UCSD-AML1 (cell line): ENCODE data around the gene PKP2.

ENCODE experiments used
- DNase-seq: peaks from one replicate; lab custom pipeline; 2025; ENCODE audit not compliant: unreplicated experiment; lab: John Stamatoyannopoulos, UW

The PKP2 gene

GRCh38 chr12:32819424-32819823, 77.2 kb downstream of the PKP2 start:
- DNase-seq, result no peak

GRCh38 chr12:32811686-32812392, 84.7 kb downstream of the PKP2 start:
- no peak for DNase-seq

- no peak for DNase-seq
Observed at GRCh38 chr12:32809846-32810245, 86.7 kb downstream of the PKP2 start.

GRCh38 chr12:32809196-32809595, 87.4 kb downstream of the PKP2 start:
- no peak for DNase-seq

GRCh38 chr12:32804301-32804700, 92.3 kb downstream of the PKP2 start:
- DNase-seq, result no peak

- no peak for DNase-seq
Observed at GRCh38 chr12:32801269-32801980, 95.2 kb downstream of the PKP2 start.

GRCh38 chr12:32794281-32794680, 102.3 kb downstream of the PKP2 start:
- DNase-seq, result no peak

- no peak for DNase-seq
Observed at GRCh38 chr12:32789916-32790315, 106.7 kb downstream of the PKP2 start.

GRCh38 chr12:32789446-32789845, 107.1 kb downstream of the PKP2 start:
- DNase-seq, result no peak

GRCh38 chr12:32788405-32788804, 108.2 kb downstream of the PKP2 start:
- no peak for DNase-seq

- no peak for DNase-seq
Observed at GRCh38 chr12:32785557-32785956, 111.0 kb downstream of the PKP2 start.

GRCh38 chr12:32783029-32783428, 113.5 kb downstream of the PKP2 start:
- DNase-seq, result no peak

- no peak for DNase-seq
Observed at GRCh38 chr12:32780071-32780470, 116.5 kb downstream of the PKP2 start.

- no peak for DNase-seq
Observed at GRCh38 chr12:32777691-32778175, 118.8 kb downstream of the PKP2 start.

GRCh38 chr12:32777159-32777558, 119.4 kb downstream of the PKP2 start:
- no peak for DNase-seq

GRCh38 chr12:32776258-32776657, 120.3 kb downstream of the PKP2 start:
- DNase-seq, result no peak

- DNase-seq, result no peak
Observed at GRCh38 chr12:32773691-32774090, 122.9 kb downstream of the PKP2 start.

- DNase-seq, result no peak
Observed at GRCh38 chr12:32770141-32770540, 126.4 kb downstream of the PKP2 start.

- DNase-seq, result no peak
Observed at GRCh38 chr12:32768518-32768917, 128.1 kb downstream of the PKP2 start.

GRCh38 chr12:32765906-32766305, 130.7 kb downstream of the PKP2 start:
- no peak for DNase-seq

GRCh38 chr12:32761716-32762115, 134.9 kb downstream of the PKP2 start:
- DNase-seq, result no peak

- no peak for DNase-seq
Observed at GRCh38 chr12:32757157-32757556, 139.4 kb downstream of the PKP2 start.
